SH-SY5Y (cell line): ENCODE data around the gene TOB1.

Experiments used
- GATA2 ChIP-seq: IDR thresholded peaks from 2 replicates; pipeline ENCODE4 v1.6.1; 2011; ENCODE audit warnings: mild to moderate bottlenecking, low read depth, low read length
- GATA3 ChIP-seq: IDR thresholded peaks from 2 replicates; pipeline ENCODE4 v1.6.1; 2011; ENCODE audit warnings: low read depth, mild to moderate bottlenecking, low read length, moderate library complexity

DNA sequence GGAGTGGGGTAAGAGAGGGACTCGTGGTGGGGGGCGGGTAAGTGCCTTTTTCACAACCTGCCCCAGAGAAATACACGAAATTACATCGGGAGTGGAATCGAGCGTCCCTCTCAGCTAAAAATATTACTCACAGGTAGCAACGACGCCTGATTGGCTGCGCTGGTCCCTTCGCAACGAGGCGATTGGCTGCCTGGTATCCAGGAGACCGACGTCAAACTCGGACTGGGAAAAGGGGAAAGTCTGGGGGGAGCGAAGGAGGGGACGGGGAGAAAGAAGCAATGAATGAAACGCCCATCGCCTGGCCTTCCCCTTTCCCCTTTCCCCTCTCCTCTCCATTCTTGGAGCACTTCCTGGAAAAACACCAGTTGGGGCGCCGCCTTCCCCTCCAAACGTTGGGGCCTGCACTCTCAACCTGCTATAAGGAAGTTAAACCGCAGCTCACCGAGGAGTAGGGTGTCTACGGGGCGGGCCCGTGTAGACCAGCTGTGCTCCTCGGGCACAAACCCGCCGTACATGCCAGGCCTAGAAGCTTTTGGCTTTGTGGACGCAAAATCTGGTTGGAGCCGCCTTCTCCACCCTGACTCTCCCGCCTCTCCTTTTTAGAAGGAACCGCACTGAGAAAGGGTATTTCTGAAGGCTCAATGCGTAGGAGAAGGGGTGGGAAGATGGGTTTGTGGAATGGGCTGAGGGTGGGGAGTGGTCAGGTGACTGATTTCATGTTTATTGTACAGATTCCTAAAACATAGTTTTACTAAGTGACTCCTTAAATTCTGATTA, 1.4 kb upstream of the TOB1 start:
- TF ChIP-seq GATA3 (no peak), GATA2 (no peak)
